Cardiac atrium fibroblast (primary cell): Measurements from ENCODE around the gene PORCN. TPM values are rescaled to one million over a fixed set of nuclear protein-coding genes. Genes with fewer than 3 reads are reported as not detected.

Source experiments
- total RNA-seq: library from RNA; depleted of rRNA; stranded (reverse); fragments of >200 nt; gene quantifications from 2 replicates; pipeline ENCODE4 v1.2.3, GENCODE V29; 2015

The PORCN gene
- total RNA-seq = 22.6 and 65.0 TPM in 2 replicates

GRCh38 chrX:48508400-48509244, at the start of gene PORCN:
PORCN (plus strand) TSS chrX:48508992; CDS start chrX:48509821, 829 bp downstream.

GRCh38 chrX:48470110-48470832, 38.5 kb upstream of the PORCN start, which contains the start of gene SLC38A5:
SLC38A5 (minus strand) TSS chrX:48470260; CDS start chrX:48467924, 2,336 bp downstream.

GRCh38 chrX:48475774-48476577, 32.8 kb upstream of the PORCN start, which contains the start of gene FTSJ1:
FTSJ1 (plus strand) TSS chrX:48476199; CDS start chrX:48478048, 1,849 bp downstream.

GRCh38 chrX:48521353-48522243, 12.8 kb downstream of the PORCN start, which contains the start of gene EBP:
EBP (plus strand) TSS chrX:48521808; CDS start chrX:48523772, 1,964 bp downstream.

GRCh38 chrX:48539345-48540027, 30.7 kb downstream of the PORCN start, which contains the start of gene TBC1D25:
TBC1D25 (plus strand) TSS chrX:48539714; CDS start chrX:48539798, 84 bp downstream.

Other genes with a start within 250 kb of the PORCN start
- not detected in 2 replicates for gene SSX3, start 152.3 kb upstream of the PORCN start, total RNA-seq
- gene SSX4, start 125.5 kb upstream of the PORCN start, total RNA-seq = not detected in 2 replicates
- not detected in 2 replicates for gene SSX4B, start 97.0 kb upstream of the PORCN start, total RNA-seq
- 34.8 and 64.5 TPM in 2 replicates for gene SLC38A5, start 38.7 kb upstream of the PORCN start, total RNA-seq
- 76.2 and 84.6 TPM in 2 replicates for gene FTSJ1, start 32.8 kb upstream of the PORCN start, total RNA-seq
- 44.4 and 77.0 TPM in 2 replicates for gene EBP, start 12.8 kb downstream of the PORCN start, total RNA-seq
- gene TBC1D25, start 30.7 kb downstream of the PORCN start, total RNA-seq = 7.4 and 7.8 TPM in 2 replicates
- gene RBM3, start 65.5 kb downstream of the PORCN start, total RNA-seq = 304 and 385 TPM in 2 replicates
- gene WDR13, start 88.5 kb downstream of the PORCN start, total RNA-seq = 115 and 118 TPM in 2 replicates
- not detected in 2 replicates for gene WAS, start 174.8 kb downstream of the PORCN start, total RNA-seq
- gene SUV39H1, start 187.7 kb downstream of the PORCN start, total RNA-seq = 3.7 and 6.9 TPM in 2 replicates